Neural progenitor cell (in vitro differentiated cells): ENCODE measurements around the gene CTNNA3. TPM values are rescaled to one million over a fixed set of nuclear protein-coding genes. Genes with fewer than 3 reads are reported as not detected.

ENCODE experiments used
- DNase-seq: peaks from one replicate; pipeline ENCODE4 v3.0.0-alpha.2; 2016; ENCODE audit warnings: low spot score
- H2AFZ ChIP-seq: fragments of 200-600 bp; sonication (generic); replicated peaks from 2 replicates; pipeline ENCODE4 v1.6.1; 2016; ENCODE audit warnings: antibody characterized with exemption
- H3F3A ChIP-seq: fragments of 200-600 bp; sonication (generic); 2 replicates; pipeline ENCODE4 v1.6.1; 2016; ENCODE audit warnings: antibody characterized with exemption, low read depth
- H3K27ac ChIP-seq: fragments of 200-600 bp; sonication (generic); 2 replicates; pipeline ENCODE4 v1.5.1; 2016; ENCODE audit warnings: mild to moderate bottlenecking
- H3K27me3 ChIP-seq: fragments of 200-600 bp; sonication (generic); 2 replicates; pipeline ENCODE4 v1.6.1; 2016; ENCODE audit warnings: mild to moderate bottlenecking, moderate library complexity
- H3K36me3 ChIP-seq: fragments of 200-600 bp; sonication (generic); 2 replicates; pipeline ENCODE4 v1.5.1; 2016
- H3K4me1 ChIP-seq: fragments of 200-600 bp; sonication (generic); 2 replicates; pipeline ENCODE4 v1.6.1; 2016; ENCODE audit warnings: mixed run types
- H3K4me2 ChIP-seq: fragments of 200-600 bp; sonication (generic); 2 replicates; pipeline ENCODE4 v1.6.1; 2016
- H3K4me3 ChIP-seq: fragments of 200-600 bp; sonication (generic); 2 replicates; pipeline ENCODE4 v1.5.1; 2016
- H3K79me2 ChIP-seq: fragments of 200-600 bp; sonication (generic); 2 replicates; pipeline ENCODE4 v1.6.1; 2016; ENCODE audit warnings: low read depth
- H3K9ac ChIP-seq: fragments of 200-600 bp; sonication (generic); 2 replicates; pipeline ENCODE4 v1.6.1; 2016
- H3K9me3 ChIP-seq: fragments of 200-600 bp; sonication (generic); 2 replicates; pipeline ENCODE4 v1.5.1; 2016; ENCODE audit warnings: low read depth
- H4K20me1 ChIP-seq: fragments of 200-600 bp; sonication (generic); 2 replicates; pipeline ENCODE4 v1.6.1; 2016; ENCODE audit warnings: low read depth
- H3K27ac Mint-ChIP-seq: 3 replicates; pipeline ENCODE4 v1.8.0; 2021; ENCODE audit warnings: mixed read lengths
- H3K27me3 Mint-ChIP-seq: 2 replicates; pipeline ENCODE4 v1.8.0; 2022; ENCODE audit warnings: low read depth, mild to moderate bottlenecking, inconsistent platforms, moderate library complexity, mixed read lengths; ENCODE audit not compliant: insufficient read depth
- H3K36me3 Mint-ChIP-seq: 3 replicates; pipeline ENCODE4 v1.8.0; 2021; ENCODE audit warnings: mixed read lengths
- H3K4me1 Mint-ChIP-seq: 3 replicates; pipeline ENCODE4 v1.8.0; 2021; ENCODE audit warnings: mixed read lengths
- H3K4me3 Mint-ChIP-seq: 3 replicates; pipeline ENCODE4 v1.8.0; 2021; ENCODE audit warnings: mild to moderate bottlenecking, moderate library complexity, mixed read lengths
- H3K9me3 Mint-ChIP-seq: 3 replicates; pipeline ENCODE4 v1.8.0; 2020; ENCODE audit warnings: mixed read lengths
- EZH2 ChIP-seq: fragments of 200-600 bp; sonication (generic); IDR thresholded peaks from 2 replicates; pipeline ENCODE4 v1.6.1; 2017; ENCODE audit warnings: antibody characterized with exemption, mild to moderate bottlenecking, moderate library complexity
- EZH2phosphoT487 ChIP-seq: fragments of 200-600 bp; sonication (generic); IDR thresholded peaks from 2 replicates; pipeline ENCODE4 v1.6.1; 2017; ENCODE audit warnings: antibody characterized with exemption
- total RNA-seq: library from RNA; depleted of rRNA; stranded (reverse); fragments of >200 nt; gene quantifications from 2 replicates; pipeline ENCODE4 v1.2.3, GENCODE V29; 2015; ENCODE audit warnings: low replicate concordance
- TF ChIP-seq, protein P1 (sequence below): fragments of 200-600 bp; sonication (generic); IDR thresholded peaks from 2 replicates; pipeline ENCODE4 v1.5.1; 2017; ENCODE audit warnings: antibody characterized with exemption, mild to moderate bottlenecking

The CTNNA3 gene
- total RNA-seq, 1 donor from 2014 or later = 12.9 TPM

DNA sequence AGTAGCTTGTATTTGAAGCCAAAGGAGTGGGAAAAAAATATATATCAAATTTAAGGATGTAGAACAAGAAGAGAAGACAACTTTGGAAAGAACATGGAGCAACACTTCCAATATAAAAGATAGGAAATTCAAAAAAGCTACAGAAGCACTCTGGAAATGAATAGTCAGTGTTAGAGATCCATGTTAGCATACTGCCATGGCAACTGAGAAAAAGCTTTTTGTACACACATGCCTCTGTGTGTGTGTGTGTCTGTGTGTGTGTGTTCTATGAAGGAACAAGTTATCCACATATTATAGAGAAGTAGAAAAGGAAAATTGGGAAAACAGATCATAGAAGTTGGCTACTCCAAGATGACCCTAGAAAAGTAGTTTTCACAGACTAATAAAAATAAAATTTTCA, 673.9 kb downstream of the CTNNA3 start:
- Mint-ChIP-seq H3K4me3 (no peak overlapping the region), H3K36me3 (no peaks in the 10 kb centered on the region), H3K27ac (no peak overlapping the region), H3K9me3 (no peaks in the 10 kb centered on the region), H3K4me1 (peaks cover 7% of the 10 kb centered on the region), H3K27me3 (no peaks in the 10 kb centered on the region)
- no peaks in the 10 kb centered on the region for H3K4me1 ChIP-seq
- no peaks in the 10 kb centered on the region for H4K20me1 ChIP-seq
- H3K27ac ChIP-seq = no peak overlapping the region
- H3F3A ChIP-seq = no peaks in the 10 kb centered on the region
- H3K27me3 ChIP-seq = no peaks in the 10 kb centered on the region
- H3K79me2 ChIP-seq = no peaks in the 10 kb centered on the region
- no peak for DNase-seq
- H3K4me3 ChIP-seq = no peak overlapping the region
- TF ChIP-seq EZH2 (no peak), EZH2phosphoT487 (no peak)
- TF ChIP-seq, protein P1, sequence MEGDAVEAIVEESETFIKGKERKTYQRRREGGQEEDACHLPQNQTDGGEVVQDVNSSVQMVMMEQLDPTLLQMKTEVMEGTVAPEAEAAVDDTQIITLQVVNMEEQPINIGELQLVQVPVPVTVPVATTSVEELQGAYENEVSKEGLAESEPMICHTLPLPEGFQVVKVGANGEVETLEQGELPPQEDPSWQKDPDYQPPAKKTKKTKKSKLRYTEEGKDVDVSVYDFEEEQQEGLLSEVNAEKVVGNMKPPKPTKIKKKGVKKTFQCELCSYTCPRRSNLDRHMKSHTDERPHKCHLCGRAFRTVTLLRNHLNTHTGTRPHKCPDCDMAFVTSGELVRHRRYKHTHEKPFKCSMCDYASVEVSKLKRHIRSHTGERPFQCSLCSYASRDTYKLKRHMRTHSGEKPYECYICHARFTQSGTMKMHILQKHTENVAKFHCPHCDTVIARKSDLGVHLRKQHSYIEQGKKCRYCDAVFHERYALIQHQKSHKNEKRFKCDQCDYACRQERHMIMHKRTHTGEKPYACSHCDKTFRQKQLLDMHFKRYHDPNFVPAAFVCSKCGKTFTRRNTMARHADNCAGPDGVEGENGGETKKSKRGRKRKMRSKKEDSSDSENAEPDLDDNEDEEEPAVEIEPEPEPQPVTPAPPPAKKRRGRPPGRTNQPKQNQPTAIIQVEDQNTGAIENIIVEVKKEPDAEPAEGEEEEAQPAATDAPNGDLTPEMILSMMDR = no peak
- H3K4me2 ChIP-seq = no peak overlapping the region
- no peak overlapping the region for H3K9ac ChIP-seq
- no peaks in the 10 kb centered on the region for H3K9me3 ChIP-seq
- H2AFZ ChIP-seq = no peak overlapping the region
- no peaks in the 10 kb centered on the region for H3K36me3 ChIP-seq

DNA sequence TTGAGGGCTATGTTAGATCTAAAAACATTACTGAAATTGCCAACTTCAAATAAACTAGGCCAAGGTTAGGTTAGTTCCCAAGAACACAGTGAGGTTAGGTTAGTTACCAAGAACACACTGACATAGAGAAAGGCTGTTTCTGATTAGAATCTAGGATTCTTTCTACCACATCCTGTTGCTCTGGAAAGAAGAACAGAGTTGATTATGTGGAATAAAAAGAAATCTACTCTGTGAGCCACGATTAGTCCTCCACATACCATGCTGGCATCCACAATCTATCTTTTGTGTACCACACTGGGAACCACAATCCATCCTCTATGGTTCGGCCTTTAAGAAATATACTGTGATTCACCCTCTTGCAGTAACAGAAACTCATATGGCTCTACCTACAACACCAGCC, 678.8 kb downstream of the CTNNA3 start:
- Mint-ChIP-seq H3K4me3 (no peak overlapping the region), H3K27me3 (no peaks in the 10 kb centered on the region), H3K27ac (no peak overlapping the region), H3K4me1 (peaks cover 7% of the 10 kb centered on the region), H3K36me3 (no peaks in the 10 kb centered on the region), H3K9me3 (no peaks in the 10 kb centered on the region)
- no peak overlapping the region for H3K4me2 ChIP-seq
- no peaks in the 10 kb centered on the region for H3K36me3 ChIP-seq
- H3F3A ChIP-seq = no peaks in the 10 kb centered on the region
- no peak overlapping the region for H3K9ac ChIP-seq
- H2AFZ ChIP-seq = no peak overlapping the region
- DNase-seq = no peak
- H3K9me3 ChIP-seq = no peaks in the 10 kb centered on the region
- no peak for TF ChIP-seq EZH2phosphoT487
- no peak for TF ChIP-seq EZH2
- TF ChIP-seq, protein P1 = no peak
- no peak overlapping the region for H3K4me3 ChIP-seq
- no peaks in the 10 kb centered on the region for H3K27me3 ChIP-seq
- H3K79me2 ChIP-seq = no peaks in the 10 kb centered on the region
- H3K4me1 ChIP-seq = no peaks in the 10 kb centered on the region
- no peaks in the 10 kb centered on the region for H4K20me1 ChIP-seq
- H3K27ac ChIP-seq = no peak overlapping the region

DNA sequence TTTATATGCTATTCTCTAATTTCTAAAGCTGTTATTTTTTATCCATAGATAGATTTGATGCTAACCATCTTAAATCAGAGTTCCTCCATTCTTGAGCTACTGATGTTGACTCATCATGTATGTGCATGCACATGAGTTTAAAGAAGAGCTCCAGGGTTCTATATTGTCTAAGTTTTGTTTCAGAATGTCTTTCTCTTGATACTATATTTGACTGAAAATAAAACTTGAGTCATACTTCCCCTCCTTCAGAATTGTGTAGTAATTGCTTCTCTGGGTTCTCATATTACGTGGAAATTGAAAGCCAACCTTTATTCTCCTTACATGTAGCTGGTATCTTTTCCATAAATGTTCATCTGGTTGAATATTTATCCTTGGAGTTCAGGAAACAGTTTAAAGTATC, 680.8 kb downstream of the CTNNA3 start:
- Histone ChIP-seq H3K27me3 (no peaks in the 10 kb centered on the region), H3K27ac (no peak overlapping the region), H3K79me2 (no peaks in the 10 kb centered on the region), H3K4me3 (no peak overlapping the region), H2AFZ (no peak overlapping the region), H3F3A (no peaks in the 10 kb centered on the region), H4K20me1 (no peaks in the 10 kb centered on the region), H3K4me2 (no peak overlapping the region), H3K9me3 (no peaks in the 10 kb centered on the region), H3K9ac (no peak overlapping the region), H3K36me3 (no peaks in the 10 kb centered on the region), H3K4me1 (no peaks in the 10 kb centered on the region)
- Mint-ChIP-seq H3K27ac (no peak overlapping the region), H3K4me3 (no peak overlapping the region), H3K4me1 (no peaks in the 10 kb centered on the region), H3K27me3 (no peaks in the 10 kb centered on the region), H3K36me3 (no peaks in the 10 kb centered on the region), H3K9me3 (no peaks in the 10 kb centered on the region)
- DNase-seq = no peak
- TF ChIP-seq EZH2 (no peak), EZH2phosphoT487 (no peak)
- TF ChIP-seq, protein P1 = no peak

DNA sequence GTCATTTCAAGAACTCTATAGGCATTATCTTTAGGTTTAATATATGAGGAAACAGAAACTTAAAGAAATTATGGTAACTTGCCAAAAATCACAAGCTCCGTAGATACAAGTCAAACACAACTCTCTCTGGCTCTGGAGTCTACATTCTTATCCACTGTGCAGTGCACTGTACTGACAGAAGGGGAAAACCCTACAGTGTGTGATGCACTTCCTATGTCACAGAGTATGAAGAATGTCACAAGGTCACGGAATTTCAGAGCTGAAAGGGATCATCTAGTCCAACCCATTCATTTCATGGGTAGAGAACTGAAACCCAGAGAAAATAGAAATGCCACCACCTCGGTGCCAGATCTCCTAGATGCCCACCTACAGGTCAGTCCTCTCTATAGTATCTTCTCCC, 684.0 kb downstream of the CTNNA3 start:
- H3K27me3 Mint-ChIP-seq = no peaks in the 10 kb centered on the region
- Histone ChIP-seq H3K27ac (no peak overlapping the region), H3K4me1 (no peaks in the 10 kb centered on the region), H4K20me1 (no peaks in the 10 kb centered on the region), H3K36me3 (no peaks in the 10 kb centered on the region), H3K9ac (no peak overlapping the region), H3K4me2 (no peak overlapping the region), H3K79me2 (no peaks in the 10 kb centered on the region), H2AFZ (no peak overlapping the region), H3K4me3 (no peak overlapping the region), H3K27me3 (no peaks in the 10 kb centered on the region), H3K9me3 (no peaks in the 10 kb centered on the region), H3F3A (no peaks in the 10 kb centered on the region)
- TF ChIP-seq, protein P1 = no peak
- TF ChIP-seq EZH2phosphoT487 (no peak), EZH2 (no peak)
- DNase-seq = no peak
- H3K9me3 Mint-ChIP-seq = no peaks in the 10 kb centered on the region
- H3K27ac Mint-ChIP-seq = no peak overlapping the region
- no peak overlapping the region for H3K4me3 Mint-ChIP-seq
- no peaks in the 10 kb centered on the region for H3K4me1 Mint-ChIP-seq
- no peaks in the 10 kb centered on the region for H3K36me3 Mint-ChIP-seq
